Anterior cingulate cortex (tissue), 58 donors: ENCODE measurements around the gene PLEKHH1.

Experiments
- DNase-seq, 58 donors: peaks; one replicate each; lab custom pipeline; 2025; lab: John Stamatoyannopoulos, UW

Gene PLEKHH1

DNA sequence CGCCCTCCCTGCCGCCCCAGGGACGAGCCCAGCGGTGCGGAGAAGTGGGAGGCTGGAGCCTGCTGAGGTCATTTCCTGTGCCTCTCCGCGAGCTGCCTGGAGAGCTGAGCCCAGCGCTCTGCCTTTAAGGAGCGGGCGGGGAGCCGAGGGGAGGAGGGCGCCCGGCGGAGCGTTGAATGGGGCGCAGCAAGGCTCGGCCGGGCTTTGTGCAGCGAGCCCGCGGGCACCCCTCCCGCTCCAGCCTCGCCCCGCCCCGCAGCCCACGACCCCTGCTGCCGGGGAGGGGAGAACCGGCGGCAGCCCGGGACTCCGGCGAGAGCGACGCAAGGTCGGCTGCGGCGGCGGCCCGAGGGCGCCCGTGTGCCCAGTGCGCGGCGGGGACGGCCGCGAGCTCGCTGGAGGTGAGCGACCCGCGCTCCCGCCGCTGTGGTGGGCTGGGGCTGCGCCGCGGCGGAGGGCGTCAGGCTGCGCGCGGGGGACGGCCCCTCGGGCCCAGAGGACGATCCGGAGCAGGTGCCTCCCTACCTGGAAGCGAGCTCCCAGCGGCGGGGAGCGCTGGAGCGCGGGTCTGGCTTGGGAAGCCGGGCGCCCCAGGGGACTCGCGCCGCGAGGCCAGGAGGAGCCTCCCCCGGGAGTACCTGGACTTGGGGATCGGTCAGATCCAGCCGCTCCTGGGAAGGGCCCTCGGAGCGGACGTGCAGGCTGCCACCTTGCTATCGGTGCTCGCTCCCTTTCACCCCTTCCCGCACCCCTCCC lies at the start of gene PLEKHH1:
Gene PLEKHH1 (plus strand): TSS at position 293 of the 756 bp plus-strand sequence. CDS start 8,578 bp downstream, outside the sequence.
- peak in 56 of 58 donors; percentile 22 to 93 (median 82) for DNase-seq

DNA sequence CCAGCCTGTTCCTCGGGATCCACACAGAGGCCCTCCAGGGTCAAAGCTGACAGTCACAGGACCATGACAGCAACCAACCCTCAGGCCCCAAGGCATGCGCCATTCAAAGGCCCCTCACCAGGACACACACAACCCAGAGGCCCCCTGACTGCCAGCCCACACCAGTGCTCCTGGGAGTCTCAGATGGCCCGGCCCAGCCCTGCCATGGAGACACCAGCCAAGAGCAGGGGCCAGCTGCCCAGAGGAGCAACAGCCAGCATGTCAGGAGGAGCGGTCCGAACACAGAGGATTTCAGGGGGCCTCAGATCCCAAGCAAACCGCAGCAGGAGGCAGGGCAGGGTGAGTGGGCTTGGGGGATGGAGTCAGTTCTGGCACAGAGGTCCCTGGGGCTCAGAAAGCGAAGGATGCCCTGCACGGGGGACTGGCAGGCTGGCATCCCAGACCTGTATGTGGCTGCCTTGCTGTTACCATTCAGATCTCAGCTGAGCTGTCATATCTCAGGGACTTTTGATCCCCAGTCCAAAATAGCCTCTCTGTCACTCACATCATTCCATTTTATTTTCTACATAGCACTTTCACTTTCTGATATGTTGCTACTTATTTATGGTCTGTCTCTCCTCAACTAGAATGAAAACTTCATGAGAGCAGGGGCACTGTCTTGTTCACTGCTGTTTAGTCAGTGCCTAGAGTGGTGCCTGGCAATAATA lies 49.4 kb upstream of the PLEKHH1 start:
- DNase-seq, result no peak

GRCh38 chr14:67485501-67486095 lies 47.5 kb upstream of the PLEKHH1 start:
- DNase-seq, result peak in 1 of 58 donors; percentile 4

DNA sequence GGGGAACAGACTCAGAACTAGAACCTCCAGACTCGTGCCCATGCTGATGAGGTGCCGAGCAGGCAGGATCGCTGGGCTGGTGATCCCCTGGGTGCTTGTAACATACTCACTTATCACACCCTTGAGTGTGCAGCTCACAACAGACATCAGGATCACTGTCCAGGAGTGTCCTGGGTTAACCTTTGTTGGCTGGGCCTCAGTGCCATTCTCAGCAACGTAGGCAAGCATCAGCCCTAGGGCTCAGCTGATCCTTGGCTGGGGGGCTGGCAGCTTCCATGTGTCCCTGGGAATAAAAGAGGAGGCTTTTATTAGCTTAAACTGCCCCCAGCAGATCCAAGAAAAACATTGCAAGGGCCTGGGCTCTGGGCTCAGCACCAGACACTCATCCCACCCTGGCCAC lies 46.2 kb upstream of the PLEKHH1 start:
- no peak for DNase-seq

DNA sequence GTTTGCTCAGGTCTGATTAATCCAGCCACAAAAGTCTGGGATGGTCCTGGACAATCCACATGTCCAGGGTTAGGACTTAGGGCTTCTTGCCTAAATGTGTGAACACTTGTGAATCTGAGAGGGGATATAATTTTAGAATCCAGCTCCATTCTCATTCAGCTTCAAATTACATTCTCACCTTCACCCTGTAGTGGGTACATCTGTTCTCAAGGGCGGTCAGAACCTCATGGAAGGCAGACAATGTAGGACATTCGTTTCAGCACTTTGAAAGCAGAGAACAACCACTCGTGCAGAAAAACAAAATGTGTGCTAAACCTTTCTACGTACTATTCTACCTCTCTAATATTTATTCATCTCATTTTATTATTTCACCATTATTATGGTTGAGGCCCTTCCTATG lies 45.8 kb upstream of the PLEKHH1 start:
- no peak for DNase-seq

- DNase-seq, result peak in 14 of 58 donors; percentile 3 to 40 (median 12)
Observed at GRCh38 chr14:67487937-67488893, 44.9 kb upstream of the PLEKHH1 start, which contains the start of gene TMEM229B. TSS of gene TMEM229B (minus strand) at chr14:67488721. CDS start at chr14:67473923, 14,798 bp downstream.

DNA sequence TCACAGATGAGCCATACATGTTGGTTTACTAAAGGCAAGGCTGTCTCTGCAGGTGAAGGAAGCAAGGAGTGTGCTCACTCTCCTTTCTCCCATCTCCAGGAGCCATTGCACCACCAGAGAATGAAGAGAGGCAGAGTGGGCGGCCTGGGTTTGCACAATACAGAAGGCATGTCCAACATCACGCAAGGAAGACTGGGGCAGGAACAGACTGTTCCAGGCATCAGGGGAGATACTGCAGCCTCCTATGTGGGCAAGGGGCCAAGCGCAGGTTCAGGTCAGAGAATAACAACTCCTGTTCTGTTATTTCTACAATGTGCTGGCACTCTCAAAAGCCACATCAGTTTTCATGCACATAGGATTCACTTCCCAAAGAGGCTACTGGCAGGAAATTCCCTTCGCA lies 42.9 kb upstream of the PLEKHH1 start:
- DNase-seq, result peak in 1 of 58 donors; percentile 10

DNA sequence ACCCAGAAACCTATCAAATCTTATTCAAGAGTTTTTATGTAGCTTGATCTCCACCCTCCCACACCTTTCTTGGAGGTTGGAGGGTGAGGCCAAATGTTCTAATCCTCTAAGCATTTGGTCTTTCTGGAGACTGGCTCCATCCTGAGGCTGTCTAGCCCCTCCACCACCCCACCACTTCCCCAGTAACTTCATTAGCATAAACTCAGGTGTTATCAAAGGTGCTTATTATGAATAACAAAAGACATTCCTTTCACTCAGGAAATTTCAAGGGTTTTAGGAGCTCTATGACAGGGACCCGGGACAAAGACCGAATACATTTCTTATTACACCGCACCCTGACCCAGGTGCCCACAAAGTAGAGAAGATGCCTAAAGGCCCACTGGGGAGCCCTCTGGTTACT lies 41.8 kb upstream of the PLEKHH1 start:
- DNase-seq, result no peak

DNA sequence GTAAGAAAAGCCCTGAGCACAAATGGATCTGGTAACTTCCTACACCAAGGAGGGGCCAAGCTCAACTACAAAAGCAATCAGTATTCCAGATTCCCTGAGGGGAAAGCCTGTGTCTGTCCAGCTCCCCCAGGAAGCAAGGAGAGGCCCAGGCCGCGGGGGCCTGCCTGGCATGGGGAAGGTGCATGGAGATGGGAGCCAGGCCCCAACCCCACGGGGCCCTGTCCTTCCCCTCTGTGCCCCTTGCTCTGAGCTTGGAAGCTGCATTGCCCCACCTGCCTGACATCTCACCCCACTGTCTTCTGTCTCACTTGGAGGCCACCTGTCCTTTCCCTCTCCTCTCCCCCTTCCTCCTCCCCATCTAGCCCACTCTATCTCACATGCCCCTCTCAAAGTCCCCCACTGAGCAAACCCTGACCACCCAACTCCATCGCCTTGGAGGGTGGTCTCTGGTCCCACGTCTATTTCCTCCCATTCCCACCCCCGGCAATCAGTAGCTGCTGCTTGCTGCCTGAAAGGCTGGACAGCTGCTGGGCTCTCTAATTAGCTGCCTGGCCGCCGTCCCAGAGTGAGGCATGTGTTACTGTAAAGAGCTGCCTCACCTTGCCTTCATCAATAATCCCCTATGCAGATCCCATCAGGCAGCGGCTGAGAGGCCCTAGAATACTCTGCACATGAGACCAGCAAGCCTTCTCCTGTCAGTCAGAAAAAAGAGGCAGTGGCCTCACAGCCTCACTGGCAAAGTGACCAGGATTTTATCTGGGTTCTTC lies 41.2 kb upstream of the PLEKHH1 start:
- DNase-seq, result peak in 12 of 58 donors; percentile 7 to 54 (median 26)

- no peak for DNase-seq
Observed at GRCh38 chr14:67492538-67492937, 40.6 kb upstream of the PLEKHH1 start.

DNA sequence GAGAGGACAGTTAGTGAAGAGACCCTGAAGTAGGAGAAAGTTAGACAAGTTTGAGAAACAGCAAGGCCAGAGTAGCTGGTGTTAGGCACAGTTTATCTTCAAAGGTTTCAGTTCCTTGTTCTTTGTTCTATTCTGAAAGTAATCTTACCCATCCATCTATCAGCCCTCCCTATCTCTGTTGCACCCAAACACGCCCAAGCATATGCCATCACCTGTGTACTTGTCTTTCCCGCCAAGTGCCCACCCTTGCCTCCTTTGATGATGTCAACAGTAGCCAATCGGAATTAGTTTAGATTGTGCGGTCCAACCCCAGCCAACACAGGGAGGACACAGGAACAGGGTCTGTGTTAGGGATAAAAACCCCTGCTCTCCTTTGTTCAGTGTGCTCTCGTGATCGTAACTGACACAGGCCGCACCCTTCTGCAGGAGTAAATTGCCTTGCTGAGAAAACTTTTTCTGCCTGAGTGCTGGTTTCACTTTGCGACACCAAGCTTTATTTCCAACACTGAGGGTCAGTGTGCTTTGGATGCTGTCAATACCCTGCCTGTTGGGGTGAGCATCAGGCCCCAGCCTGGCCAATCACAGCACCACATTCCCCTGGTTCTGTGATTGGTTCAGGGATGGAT lies 39.9 kb upstream of the PLEKHH1 start:
- no peak for DNase-seq

DNA sequence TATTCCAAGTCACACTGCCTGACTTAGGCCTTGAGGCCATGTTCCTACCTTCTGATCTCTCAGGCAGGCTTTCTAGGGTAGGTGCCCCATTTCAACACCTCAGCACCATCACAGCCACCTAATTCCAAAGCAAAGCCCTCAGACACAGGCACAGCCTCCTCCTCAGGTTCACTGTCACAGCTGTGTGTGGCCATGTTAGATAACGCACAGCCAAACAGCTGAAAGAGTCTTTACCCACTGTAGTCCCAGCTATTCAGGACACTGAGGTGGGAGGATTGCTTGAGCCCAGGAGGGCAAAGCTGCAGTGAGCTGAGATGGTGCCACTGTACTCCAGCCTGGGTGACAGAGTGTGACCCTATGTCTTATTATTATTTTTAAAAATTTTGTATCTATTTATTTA lies 37.3 kb upstream of the PLEKHH1 start:
- no peak for DNase-seq

GRCh38 chr14:67497216-67497615 lies 35.9 kb upstream of the PLEKHH1 start:
- no peak for DNase-seq

GRCh38 chr14:67497716-67498115 lies 35.4 kb upstream of the PLEKHH1 start:
- no peak for DNase-seq

GRCh38 chr14:67500981-67501380 lies 32.1 kb upstream of the PLEKHH1 start:
- DNase-seq, result no peak

- no peak for DNase-seq
Observed at GRCh38 chr14:67501670-67502069, 31.4 kb upstream of the PLEKHH1 start.

GRCh38 chr14:67502867-67503266 lies 30.2 kb upstream of the PLEKHH1 start:
- DNase-seq, result no peak

GRCh38 chr14:67503331-67503730 lies 29.8 kb upstream of the PLEKHH1 start:
- no peak for DNase-seq

DNA sequence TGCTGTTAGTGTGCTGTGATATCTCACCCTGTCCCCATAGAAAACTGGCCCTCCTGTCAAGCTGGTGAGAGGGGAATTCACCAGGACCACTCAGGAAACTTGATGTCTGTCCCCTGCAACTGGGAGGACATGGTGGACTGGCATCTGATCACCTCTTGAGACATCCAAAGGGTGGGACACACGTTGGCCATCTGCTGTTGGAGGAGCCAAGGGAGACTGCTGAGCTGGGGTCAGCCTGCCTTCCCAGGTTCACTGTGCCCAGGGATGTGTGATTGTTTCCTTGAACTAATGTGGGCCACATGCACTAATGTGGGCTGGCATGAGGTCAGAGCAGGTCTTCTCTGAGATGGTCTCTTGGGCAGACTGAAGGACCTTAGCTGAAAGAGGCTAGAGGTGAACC lies 27.8 kb upstream of the PLEKHH1 start:
- no peak for DNase-seq
